HG02678 (cell line): Measurements from ENCODE around the gene SLC39A3.

Source experiments
- ATAC-seq: cut with Tn5 transposase; IDR thresholded peaks from one replicate; pipeline ENCODE4 v1.9.1; 2021; ENCODE audit warnings: mild to moderate bottlenecking, moderate library complexity; ENCODE audit not compliant: unreplicated experiment

Gene SLC39A3

GRCh38 chr19:2769218-2769617, 29.4 kb upstream of the SLC39A3 start:
- no peak for ATAC-seq

DNA sequence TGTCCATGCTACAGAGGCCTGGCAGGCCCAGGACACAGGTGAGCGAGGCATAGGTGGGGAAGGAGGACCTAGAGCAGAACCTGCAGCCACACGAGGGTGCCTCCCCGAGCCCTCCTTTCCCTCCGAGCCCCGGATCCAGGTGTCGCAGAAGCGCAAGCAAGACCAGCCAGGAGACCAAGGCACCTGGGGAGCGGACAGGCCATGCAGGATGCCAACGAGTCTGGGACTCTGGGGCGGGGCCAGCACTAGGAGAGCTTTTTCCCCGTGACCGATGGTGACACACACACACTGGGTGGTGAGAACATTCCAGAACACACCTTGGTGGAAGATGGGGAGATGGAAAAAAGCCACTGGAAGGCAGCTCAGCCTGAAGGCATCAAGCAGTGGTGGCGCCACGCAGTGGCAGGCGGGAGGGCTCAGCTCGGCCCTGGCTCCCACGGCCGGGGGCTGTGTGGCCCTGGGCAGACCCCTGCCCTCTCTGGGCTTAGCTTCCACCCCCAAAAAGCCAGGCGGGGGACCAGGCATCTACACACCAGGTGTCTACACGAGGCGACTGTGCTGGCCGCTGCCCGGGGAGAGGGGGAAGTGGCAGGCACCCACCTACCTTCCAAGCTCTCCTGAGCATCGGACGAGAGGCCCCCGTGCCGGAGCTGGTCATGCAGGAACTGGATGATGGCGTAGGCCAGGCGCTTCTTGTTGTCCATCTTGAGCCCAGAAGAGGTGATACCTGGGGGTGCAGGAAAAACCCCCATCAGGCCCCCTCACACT, 28.7 kb upstream of the SLC39A3 start:
- no peak for ATAC-seq

DNA sequence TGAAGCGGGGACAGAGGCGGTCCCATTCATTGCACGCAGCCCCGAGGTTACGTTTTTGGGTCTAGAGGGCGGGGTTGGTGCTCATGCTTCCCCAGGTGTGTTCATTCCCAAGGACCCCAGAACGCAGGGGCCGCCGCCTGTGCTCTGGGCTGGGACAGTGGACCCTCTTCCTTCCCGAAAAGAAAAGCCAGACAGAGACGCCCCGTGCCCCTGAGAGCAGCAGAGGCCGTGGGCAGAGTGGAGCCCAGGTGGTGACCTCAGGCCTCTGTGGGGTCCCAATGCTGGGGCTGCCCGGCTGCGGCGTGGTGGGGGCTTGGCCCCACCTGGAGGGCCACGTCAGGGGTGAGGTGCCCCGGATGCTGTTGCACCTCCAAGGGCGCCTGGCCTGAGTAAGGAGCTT, 27.9 kb upstream of the SLC39A3 start:
- no peak for ATAC-seq

- ATAC-seq, result no peak
Measured at GRCh38 chr19:2766594-2767372, 27.0 kb upstream of the SLC39A3 start.

GRCh38 chr19:2765376-2765775, 25.6 kb upstream of the SLC39A3 start:
- no peak for ATAC-seq

DNA sequence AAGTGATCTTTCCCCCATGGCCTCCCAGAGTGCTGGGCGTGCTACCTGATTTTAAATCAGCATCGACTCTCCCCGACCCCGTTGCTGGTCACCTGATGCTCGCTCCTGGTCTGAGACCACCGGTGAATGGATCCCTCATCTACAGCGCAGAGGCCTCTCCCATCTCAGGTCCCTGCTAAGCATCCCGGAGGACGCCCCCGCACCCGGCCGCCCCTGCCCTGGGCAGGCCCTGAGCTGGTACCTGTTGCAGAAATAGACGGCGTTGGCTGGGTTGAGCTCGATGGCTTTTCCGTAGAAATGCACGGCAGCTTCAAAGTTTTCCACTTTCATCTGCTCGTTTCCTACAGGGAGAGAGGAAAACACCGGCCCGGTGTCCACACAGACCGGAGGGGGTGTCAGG, 25.1 kb upstream of the SLC39A3 start:
- ATAC-seq, result no peak

GRCh38 chr19:2763687-2764086, 23.9 kb upstream of the SLC39A3 start:
- no peak for ATAC-seq

DNA sequence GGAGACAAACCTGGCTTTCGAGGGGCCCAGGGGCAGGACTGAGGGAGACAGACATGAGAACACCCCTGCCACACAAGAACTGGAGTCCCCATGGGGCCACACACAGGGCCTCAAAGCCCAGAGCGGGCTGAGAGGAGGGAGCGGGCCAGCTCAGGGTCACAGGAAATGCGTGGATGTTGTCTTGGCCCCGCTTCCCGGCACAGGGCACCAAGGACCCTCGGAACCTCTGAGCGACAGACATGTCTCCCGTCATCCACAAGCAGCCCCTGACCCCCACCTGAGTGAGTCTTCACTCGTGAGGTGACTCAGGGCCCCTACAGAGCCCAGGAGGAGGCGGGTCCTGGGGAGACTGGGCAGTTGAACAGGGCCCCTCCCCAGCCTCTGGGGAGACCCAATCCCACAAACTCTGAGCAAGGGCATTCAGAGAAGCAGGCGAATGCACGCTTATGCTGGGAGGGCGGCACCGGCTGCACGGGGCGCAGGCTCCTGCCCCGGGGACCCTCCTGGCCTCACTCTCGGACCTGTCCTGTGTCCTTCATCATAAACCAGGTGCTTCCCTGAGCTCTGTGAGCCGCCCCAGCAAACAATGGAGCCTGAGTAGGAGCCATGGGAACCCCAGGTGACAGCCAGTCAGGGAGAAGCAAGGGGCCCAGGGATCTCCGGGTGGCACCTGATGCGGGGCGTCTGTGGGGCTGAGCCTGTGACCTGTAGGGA, 23.1 kb upstream of the SLC39A3 start:
- ATAC-seq, result no peak

GRCh38 chr19:2761876-2762782, 22.3 kb upstream of the SLC39A3 start:
- ATAC-seq, result no peak

DNA sequence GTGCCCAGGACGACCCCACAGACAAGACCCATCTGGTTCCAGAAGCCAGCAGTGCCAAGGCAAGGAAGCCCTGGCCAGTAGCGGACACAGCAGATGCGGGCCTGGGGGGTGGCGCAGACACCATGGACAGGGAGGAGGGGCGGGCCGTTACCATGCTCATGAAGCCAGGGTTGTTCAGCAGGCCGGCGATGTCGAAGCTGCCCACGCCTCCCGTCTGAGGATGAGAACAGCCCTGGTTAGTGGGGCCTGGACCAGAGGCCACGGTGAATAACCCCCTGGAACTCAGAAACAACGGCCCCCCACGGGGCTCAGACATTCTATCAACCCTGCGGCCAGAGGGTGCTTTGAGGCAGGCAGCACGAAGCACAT, 21.5 kb upstream of the SLC39A3 start:
- ATAC-seq, result no peak

DNA sequence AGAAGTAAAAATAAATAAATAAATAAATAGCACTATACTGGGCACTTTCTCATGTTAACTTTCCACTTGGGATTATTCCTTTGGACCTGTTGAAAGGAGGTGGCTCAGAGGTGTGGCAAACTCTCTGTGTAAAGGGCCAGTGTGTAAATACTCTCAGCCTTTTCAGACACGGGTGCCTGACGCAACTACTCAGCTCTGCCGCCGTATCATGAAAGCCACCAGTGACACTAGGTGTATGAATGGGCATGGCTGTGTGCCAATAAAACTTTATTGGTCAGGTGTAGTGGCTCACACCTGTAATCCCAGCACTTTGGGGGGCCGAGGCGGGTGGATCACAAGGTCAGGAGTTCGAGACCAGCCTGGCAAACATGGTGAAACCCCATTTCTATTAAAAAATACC, 20.1 kb upstream of the SLC39A3 start:
- ATAC-seq, result no peak

GRCh38 chr19:2759362-2759761, 19.5 kb upstream of the SLC39A3 start:
- no peak for ATAC-seq

DNA sequence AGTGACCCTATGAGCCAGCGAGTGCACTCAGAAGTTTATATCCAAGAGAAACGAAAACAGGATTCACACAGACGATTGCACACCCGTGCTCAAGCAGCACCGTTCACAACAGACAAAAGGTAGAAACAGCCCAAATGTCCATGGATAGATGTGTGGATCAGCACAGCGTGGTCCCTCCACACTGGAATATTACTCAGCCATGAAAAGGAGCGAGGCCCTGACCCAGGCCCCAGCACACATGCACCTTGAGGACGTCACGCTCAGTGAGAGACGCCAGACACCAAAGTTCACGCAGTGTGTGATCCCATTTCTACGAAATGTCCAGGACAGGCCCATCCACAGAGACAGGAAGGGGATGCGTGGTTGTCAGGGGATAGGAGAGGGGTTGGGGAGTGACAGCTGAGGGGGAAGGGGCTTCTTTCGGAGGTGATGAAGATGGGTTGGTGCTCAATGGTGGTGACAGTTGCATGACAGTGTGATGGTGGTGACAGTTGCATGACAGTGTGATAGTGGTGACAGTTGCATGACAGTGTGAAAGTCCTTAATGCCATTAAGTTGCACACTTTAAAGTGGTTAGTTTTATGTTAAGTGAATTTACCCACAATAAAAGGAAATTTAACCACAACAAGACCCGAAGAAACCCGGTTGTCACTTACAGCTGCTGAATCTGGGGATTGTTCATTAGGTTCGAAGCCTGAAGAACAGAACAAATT, 18.9 kb upstream of the SLC39A3 start:
- no peak for ATAC-seq

DNA sequence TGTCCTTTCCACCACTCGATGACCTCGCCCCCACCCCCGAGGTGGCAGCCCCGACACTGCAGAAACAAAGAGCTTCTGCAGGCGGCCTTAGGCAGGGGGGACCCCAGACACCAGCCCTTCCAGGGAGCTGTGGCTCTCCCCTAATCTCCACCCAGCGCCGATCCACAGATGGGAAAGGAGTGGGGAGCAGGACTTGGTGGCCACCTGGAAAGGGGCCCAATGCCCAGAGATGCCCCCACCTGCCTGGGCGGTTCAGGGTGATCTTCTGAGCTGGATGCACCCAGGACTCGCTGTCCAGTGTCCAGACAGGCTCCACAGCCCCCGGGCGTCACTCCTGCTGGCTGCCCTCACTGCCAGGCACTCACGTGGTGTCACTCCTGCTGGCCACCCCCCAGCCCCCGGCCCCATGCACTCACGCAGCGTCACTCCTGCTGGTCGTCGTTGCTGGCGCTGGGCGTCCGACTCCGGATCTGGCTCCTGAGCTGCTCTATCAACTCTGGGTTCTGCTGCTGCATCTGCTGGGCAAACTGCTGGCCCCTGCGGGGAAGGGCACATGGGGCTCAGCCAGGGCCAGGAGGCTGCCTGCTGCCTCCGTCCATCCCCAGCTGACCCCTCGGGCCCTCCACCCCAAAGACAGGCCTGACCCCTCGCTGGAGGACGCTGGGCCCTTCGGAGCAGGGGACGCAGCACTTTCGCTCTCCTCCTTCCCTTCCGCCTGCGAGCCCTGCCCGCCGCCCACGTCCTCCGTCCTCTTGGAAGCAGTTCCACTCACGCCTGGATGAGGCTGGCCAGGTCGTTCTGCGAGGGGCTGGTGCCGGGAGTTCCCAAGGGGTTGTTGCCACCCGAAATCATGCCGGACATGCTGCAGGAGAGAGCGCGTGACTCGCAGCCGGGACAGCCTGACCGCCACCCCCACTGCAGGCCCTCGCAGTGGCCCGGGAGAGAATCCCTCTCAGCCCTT, 17.4 kb upstream of the SLC39A3 start:
- no peak for ATAC-seq

DNA sequence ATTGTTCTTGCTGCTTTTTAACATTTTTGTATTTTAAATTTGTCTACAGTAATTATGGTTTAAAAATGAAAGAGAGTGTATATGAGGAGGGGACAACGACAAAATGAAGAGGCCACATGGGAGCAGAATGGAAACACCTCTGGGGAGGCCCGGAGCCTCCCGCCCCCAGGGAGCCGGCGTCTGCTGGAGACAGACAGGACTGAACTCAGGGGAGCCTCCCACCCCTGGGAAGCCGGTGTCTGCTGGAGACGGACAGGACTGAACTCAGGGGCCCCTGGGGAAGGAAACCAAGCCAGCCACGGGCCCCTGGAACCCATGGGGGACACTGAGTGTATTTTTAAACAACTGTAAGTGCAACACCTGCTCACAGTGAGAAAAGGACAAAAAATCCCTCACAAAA, 16.7 kb upstream of the SLC39A3 start:
- ATAC-seq, result no peak

DNA sequence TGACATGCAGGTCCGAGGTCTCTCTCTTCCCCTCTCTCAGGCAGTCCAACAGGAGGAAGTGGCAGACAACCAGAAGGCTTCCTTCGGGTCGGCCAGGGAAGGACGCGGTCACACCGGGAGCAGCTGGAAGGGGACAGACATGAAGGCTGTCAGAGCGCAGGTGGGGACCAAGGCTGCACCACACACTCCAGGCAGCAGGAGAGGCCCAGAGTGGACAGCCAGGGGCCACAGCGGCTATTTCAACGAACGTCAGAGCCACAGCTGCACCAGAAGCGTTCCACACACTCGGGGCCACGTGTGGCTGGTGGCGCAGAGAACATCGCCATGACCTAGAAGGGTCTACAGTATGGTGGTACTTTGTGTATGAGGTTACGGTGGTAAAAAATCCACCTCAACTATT, 16.0 kb upstream of the SLC39A3 start:
- ATAC-seq, result no peak

- no peak for ATAC-seq
Measured at GRCh38 chr19:2755448-2755705, 15.6 kb upstream of the SLC39A3 start.

DNA sequence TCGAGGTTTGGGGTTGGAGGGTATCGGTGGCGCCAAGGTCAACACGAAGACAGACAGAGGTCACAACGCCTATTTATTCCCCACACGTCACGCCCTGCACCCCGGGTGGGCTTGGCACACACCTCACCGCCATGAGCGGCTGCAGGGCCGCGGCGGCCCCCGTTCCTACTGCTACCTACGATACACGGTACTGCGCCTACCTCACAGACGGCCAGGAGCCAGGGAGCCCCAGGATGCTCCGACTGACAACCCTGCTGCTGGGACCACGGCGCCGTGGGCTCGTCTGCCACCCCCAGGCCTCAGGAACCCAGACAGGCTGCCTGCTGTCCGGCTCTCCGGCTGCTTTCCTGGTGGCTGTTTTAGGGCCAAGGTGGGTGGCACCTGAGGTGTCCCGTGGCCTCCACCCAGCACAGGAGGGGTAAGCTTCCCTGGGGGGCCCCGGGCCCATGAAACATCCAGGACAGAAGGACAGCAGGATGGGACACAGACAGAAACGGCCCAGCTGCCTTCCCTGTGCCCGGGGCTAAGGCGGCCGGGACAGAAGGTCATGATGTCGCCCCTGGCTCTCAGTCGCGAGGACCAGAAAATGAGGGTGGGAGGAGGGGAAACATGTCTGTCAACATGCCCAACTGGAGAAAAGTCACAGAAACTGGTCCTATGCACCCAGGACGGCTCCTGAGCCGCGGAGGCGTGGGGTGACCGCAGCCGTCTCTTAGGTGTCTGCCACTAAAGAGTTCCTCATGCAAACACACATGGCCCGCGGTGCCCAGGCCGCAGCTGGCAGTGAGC, 15.0 kb upstream of the SLC39A3 start:
- ATAC-seq, result no peak

GRCh38 chr19:2751438-2751830, 11.6 kb upstream of the SLC39A3 start:
- no peak for ATAC-seq
